SK-N-SH (cell line): Measurements from ENCODE around the gene UGT1A10.

Source experiments
- CHD2 ChIP-seq: fragments of 150-350 bp; IDR thresholded peaks from 2 replicates; pipeline ENCODE4 v1.6.1; 2018; ENCODE audit warnings: low read length; ENCODE audit not compliant: partially characterized antibody
- POLR2AphosphoS5 ChIP-seq: IDR thresholded peaks from 2 replicates; pipeline ENCODE4 v1.6.1; 2012; ENCODE audit warnings: low read depth, low read length
- TEAD4 ChIP-seq: IDR thresholded peaks from 2 replicates; pipeline ENCODE4 v1.4.0; 2012; ENCODE audit warnings: mild to moderate bottlenecking, borderline replicate concordance; ENCODE audit not compliant: insufficient read depth
- ZBTB33 ChIP-seq: IDR thresholded peaks from 2 replicates; pipeline ENCODE4 v1.4.0; 2012; ENCODE audit warnings: low read depth, borderline replicate concordance
- TF ChIP-seq, protein P1 (sequence below): fragments of 200-600 bp; sonication (generic); IDR thresholded peaks from 2 replicates; pipeline ENCODE4 v1.6.1; 2017; ENCODE audit warnings: antibody characterized with exemption, mild to moderate bottlenecking, moderate library complexity

- TF ChIP-seq, protein P1, sequence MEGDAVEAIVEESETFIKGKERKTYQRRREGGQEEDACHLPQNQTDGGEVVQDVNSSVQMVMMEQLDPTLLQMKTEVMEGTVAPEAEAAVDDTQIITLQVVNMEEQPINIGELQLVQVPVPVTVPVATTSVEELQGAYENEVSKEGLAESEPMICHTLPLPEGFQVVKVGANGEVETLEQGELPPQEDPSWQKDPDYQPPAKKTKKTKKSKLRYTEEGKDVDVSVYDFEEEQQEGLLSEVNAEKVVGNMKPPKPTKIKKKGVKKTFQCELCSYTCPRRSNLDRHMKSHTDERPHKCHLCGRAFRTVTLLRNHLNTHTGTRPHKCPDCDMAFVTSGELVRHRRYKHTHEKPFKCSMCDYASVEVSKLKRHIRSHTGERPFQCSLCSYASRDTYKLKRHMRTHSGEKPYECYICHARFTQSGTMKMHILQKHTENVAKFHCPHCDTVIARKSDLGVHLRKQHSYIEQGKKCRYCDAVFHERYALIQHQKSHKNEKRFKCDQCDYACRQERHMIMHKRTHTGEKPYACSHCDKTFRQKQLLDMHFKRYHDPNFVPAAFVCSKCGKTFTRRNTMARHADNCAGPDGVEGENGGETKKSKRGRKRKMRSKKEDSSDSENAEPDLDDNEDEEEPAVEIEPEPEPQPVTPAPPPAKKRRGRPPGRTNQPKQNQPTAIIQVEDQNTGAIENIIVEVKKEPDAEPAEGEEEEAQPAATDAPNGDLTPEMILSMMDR, result no peak
- TF ChIP-seq TEAD4 (no peak), CHD2 (no peak), POLR2AphosphoS5 (no peak), ZBTB33 (no peak)
These were observed 76.5 kb downstream of the UGT1A10 start, which contains the start of gene UGT1A5 for GRCh38 chr2:233712611-233713261.
